T-helper 9 cell (primary cell): ENCODE results near the gene BDKRB1.

Source experiments
- DNase-seq: peaks from one replicate; pipeline ENCODE4 v3.0.0-alpha.2; 2020
- total RNA-seq, 2 donors: gene quantifications; one replicate each; lab custom pipeline; 2026; lab: John Stamatoyannopoulos, UW

The BDKRB1 gene
- total RNA-seq, result 0 reads per million in 2 donors

DNA sequence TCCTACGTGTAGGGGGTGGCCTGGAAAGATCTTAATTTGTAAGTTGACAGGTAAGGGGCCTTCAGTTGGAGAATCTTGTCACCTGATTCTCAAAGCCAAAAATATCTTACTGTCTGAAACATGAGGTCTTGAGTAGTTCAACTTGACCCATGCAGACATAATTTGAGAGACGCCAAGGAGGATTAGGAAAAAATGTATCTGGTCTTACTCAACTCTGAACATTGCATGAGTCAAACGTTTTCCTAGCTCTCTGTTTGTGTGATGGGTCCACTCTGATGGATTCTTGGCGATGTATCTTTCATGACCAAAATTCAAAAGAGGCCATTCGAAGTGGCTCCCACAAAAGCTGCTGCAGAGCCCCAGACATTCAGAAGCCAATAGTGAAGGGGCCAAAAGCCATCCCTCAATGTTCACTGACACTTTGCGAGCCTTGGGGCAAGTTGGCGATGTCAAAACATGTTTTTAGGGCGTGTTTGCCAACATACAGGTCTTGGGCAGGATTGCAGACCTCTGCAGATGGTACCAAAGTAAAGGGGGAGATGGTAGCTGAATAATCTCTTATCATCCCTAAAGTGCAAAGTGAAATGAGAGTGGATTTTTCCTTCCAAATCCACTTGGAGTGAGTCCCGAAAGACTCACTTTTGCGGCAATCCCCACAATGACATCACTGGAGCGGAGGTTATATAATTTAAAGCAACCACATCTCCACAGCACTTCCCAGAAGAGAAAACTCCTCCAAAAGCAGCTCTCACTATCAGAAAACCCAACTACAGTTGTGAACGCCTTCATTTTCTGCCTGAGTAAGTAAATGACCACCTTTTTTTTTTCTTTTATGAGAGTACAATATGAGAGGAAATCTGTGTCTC, at the start of gene BDKRB1:
TSS of gene BDKRB1 (plus strand) at position 710 of the 866 bp plus-strand sequence. CDS start 7,473 bp downstream, outside the sequence.
- DNase-seq, result no peak

DNA sequence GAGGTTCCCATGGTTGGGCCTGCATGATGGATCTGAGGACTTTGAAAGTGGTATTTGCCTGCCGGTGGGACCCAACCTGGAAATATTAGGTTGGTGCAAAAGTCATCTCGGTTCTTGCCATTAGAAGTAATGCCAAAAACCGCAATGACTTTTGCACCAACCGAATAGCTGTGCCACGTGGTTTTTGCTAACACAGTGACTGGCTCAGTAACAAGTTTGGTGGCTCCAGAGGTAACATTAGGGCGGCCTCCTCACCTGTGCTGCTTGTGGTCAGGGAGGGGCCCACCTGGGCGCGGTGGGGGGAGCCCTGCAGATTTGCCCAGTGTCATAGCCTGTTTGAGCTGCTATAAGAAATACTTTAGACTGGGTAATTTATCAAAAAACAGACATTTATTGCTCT, 49.5 kb upstream of the BDKRB1 start:
- no peak for DNase-seq

DNA sequence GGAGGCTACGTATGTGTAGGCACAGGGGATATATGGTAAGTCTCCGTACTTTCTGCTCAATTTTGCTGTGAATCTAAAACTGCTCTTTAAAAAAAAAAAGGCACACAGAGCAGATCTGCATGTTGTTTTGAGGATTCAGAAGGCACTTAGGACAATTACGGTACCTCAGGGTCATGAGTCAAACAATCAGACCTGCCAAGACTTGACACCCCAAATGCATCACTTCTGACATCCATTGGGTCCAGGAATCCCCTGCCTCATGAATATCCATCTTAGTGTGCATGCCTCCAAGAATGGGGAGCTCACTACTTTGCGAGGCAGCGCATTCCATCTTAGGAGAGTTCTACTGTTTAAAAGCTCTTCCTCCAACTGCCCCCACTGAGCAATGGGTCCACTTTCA, 48.3 kb upstream of the BDKRB1 start:
- no peak for DNase-seq

DNA sequence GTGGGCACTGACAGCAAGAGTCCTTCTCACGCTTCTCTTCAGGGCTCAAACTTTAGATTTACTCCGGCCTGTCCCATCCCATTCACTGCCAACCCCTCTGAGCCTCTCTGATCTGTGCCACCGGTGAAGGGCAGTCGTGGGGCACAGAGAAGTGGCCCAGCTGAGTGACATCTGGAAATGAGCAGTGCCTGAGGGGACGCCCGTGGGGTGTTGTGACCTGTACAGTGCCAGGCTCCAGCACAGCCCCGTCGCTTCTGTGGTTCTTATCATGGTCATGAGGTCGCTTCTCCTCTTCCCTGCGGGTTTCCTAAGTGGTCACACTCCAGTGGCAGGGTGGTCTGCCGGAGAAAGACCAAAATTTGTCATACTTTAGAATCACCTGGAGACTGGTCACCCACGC, 47.3 kb upstream of the BDKRB1 start:
- DNase-seq, result no peak

DNA sequence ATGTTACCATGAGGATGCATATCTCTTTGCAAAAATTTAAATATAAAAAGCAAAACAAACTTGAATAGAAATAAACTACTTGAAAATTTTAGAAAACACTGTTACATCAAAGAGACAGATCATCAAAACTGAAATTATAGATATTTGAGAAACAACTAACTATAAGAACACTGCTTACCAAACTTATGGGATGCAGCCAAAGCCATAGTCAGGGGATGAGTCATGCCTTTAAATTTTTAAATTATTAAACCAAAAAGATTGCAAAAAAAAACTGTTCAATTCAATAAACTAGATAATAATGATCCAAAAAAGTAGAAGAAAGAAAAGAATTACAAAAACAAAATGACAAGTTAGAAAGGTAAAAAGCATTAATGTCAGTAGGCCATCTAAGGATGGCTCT, 43.9 kb upstream of the BDKRB1 start:
- DNase-seq, result no peak

DNA sequence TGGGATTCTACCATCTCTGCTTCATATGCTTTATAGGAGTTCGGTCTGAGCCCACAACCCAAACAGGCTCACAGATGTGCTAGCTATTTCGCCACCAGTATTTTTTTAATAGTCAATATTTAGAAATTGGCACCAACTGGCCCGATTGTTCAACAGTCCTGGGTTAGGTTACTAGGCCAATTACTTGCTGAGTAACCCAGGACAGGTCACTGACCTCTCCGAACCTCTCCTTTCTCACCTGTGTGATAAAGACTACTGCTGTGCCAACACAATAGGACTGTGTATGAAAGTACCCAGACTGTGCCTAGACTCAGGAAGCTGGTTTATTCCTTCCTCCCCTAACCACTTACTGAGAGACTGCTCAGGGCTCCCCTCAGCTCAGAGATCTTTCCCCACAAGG, 43.1 kb upstream of the BDKRB1 start:
- DNase-seq, result no peak

DNA sequence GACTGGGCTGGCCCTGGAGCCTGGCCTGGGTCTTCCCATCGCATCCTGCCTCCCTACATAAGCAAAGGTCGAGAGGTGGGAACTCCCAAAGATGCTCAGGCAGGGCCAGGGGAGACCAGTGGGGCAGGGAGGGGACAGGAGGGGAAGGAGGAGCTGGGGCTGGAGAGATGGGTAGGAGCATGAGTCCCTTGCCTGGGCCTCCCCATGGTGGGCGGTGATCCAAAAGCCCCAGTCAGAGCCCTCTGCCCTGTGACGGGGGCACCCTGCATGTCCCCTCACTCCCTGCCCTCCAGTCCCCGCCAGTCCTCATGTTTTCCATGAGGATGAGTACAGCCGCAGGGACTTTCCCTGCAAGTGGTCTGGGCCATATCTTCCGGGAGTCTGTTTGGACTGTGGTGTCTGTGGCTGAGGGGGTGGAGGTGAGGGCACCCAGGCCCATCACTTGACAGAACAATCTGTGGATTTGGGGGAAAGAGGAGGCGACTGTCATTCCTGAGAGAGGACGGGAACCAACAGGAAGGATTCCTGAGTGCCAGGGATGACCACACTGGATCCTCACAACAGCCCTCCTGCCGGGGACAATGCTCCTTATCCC, 42.0 kb upstream of the BDKRB1 start:
- DNase-seq, result no peak

DNA sequence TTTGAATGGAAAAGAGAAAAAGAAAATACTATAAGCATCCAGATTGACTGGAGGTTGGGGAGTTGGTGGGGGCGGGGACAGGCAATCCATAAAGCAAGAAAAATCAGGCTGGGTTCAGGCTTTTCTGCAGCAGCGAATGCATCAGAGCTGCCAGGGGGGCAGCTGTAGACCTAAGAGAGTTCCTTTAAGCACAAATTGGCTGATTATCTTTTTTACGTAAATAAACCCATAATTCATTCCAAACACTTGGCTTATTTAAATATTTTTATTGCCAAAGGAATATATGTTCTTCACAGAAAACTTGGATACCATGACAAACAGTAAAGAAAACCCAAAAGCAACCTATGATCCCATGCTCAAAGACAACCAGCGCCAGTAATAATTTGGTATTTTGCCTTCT, 41.2 kb upstream of the BDKRB1 start:
- no peak for DNase-seq

DNA sequence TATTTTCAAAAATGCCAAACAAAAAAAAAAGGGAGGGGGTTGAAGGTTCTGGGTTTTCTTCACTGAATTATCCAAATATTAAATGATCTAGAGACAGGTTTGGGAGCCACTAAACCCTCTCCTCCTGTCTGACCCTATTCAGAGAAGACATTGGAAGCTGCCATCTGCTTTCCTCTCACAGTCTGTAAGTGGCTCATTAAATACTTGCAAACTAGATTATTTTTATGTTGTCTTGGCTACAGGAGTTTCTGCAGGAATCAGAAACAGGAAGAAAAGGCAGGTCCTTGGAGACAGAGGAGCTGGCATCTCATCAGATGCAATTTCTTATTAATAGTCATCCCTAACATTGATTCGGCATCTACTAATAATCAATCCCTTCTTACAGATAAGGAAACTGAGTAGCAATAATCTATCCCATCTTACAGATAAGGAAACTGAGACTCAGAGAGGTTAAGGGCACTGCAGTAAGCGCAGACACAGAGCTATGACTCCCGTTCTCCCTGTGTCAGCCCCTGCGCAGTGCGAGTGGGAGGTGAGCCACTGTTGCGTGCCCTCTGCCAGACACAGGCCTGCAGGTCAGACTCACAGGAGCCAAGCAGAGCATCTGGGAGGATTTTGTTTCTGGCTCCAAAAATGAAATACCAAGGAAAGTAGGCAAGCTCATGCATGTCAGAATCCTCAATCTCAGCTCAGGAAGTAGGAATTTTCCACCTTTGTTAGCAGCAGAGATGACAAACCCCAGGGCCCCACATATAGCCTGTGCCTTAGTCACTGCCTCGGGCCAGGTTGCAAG, 40.4 kb upstream of the BDKRB1 start:
- DNase-seq, result no peak

DNA sequence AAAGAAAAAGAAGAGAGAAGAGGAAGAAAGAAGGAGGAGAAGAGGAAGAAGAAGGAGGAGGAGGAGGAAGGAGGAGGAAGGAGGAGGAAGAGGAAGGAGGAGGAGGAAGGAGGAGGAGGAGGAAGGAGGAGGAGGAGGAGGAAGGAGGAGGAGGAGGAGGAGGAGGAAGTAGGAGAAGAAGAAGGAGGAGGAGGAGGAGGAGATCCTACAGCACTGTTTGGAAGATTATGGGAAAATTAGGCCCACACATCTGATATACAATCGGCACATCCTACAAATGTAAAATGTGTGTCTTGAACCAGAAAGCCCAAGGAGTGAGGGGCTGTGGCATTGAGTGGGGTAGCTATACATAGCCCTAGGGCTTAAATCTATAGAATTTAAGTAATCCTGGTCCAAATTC, 39.4 kb upstream of the BDKRB1 start:
- no peak for DNase-seq

DNA sequence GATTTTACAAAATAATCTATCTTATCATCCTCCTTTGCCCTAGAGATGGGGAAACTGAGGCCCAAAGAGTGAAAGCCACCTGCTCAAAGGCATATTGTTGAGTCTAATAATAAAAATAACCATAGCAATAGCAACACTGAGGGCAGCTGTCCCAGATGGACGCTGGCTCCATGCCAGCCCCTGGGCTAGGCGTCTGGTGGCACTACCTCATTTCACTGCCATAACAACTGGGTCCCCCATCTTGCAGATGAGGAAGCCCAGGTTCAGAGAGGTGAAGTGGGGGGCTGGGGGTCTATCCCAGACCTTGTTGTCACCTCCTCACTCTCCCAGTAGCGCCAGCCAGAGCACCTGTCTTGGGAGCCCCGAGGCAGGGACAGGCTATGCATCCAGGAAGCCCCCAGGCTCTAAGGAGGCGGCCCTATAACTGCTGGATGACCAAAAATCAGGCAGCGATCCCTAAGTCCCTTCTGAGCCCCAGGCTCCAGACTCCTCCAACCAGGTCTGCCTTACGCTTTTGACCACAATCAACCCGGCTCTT, 38.6 kb upstream of the BDKRB1 start:
- no peak for DNase-seq

DNA sequence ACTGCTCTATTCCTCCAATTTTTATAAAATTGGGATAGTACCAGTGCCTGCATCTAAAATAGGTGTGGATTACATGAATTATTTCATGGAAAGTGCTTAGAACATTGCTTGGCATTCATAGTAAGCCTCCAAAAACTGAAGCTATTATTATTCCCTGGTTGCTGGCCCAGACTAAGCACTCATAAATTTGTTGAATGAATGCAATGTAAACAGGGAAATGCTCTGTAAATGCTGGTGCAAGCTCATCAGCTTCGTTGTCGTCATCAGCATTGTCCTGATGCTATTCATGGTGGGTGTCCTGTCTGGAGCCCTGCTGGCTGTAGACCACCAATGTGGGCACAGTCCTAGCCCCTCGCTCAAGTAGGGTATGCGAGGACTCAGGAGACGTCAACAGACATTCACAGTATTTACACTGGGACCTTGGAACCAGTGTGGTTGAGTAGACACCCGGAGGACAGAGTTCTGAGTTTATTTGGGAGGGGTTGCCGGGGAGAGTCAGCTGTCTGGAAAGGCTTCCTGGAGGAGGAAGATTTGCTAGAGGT, 34.8 kb upstream of the BDKRB1 start:
- no peak for DNase-seq

DNA sequence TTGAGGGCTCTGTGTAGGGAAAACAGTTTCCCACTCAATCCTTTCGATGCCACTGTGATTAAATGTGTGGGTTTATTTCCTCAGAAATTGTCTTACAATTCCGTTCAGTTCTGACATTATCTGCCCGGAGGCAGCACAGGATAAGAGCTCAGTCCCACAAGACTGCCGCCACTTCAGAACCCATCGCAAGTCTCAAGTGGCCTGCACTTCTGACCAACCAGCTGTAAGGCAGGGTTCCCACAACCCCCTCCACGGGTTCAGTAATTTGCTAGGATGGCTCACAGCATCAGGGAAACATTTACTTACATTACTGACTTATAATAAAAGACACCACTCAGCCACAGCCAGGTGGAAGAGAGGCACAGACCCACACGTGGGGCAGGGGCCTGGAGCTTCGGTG, 34.2 kb upstream of the BDKRB1 start:
- DNase-seq, result no peak

DNA sequence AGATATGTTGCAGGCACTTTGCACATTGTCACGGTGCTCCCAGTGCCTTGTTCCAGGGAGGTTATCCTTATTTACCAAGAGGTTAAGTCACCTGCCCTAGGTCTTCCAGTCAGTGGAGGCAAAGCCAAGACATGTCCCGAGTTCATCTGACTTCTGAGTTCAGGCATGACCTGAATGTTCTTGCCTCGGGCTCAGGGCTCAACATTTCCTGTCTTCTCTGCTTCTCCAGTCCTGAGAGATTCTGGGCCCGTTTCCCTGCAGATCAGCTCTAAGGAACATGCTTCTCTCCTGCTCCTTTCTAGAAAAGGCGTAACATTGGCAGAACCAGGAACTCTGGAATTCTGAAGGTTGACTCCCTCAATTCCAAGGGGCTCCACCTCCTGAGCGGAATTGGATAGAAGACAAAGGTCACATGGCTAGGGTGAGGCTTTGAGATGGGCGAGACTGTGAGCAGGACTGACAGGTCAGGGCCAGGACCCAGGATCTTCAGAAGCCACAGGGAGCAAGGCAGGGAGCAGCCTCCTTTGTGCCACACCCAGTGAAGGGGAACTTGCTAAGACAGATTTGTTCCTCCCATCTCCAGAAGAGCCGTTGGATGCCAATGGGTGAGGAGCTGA, 31.4 kb upstream of the BDKRB1 start:
- no peak for DNase-seq

DNA sequence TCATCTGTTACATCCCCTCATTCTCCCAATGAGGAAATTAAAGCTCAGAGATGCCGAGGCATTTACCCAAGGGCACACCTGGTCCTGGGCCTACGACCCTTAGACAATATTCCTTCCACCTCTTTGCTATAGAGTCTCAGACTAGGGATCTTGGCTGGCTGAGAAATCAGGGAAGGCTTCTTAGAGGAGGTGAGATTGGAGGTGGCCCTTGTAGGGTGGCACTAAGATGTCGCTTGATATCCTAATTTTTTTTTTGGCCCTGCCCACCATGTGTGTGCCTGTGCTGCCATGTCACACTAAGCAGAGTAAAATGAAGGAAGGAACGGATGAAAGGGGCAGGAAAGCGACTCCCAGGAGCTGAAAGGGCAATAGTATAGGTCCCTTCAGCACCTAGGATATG, 30.8 kb upstream of the BDKRB1 start:
- no peak for DNase-seq

DNA sequence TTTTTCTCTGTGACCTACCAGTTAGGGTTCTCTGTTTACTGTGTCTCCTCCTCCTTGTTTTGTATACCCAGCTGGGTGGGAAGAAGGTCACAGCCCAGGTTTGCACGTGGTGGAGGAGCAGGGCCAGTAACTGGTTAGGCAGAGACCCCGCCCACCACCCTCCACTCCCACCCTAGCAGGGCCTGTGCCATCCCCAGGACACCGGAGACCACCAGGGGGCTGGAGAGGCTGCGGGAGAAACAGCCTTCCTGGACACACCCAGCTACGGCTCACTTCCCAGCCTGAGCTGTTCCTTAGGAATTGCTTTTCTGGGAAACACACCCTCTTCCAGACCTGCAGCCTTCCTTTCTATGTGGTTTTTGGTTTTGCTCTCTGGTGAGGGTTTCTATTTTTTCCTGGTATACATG, 30.3 kb upstream of the BDKRB1 start:
- DNase-seq, result no peak

DNA sequence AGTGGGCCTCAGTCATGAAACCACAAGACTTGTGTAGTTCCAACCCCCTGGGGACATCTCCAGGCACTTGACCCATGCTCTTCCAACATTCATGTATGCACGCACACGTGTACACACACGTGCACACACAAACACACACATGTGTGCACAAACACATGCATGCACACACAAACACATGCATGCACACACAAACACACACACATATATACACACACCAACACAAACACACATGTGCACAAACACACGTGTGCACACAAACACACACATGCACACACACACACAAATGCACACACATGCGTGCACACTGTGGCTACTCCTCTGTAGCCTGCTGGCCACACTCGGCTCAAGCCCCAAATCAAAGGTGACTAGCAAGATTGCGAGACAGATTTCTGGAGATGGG, 28.6 kb upstream of the BDKRB1 start:
- DNase-seq, result no peak

DNA sequence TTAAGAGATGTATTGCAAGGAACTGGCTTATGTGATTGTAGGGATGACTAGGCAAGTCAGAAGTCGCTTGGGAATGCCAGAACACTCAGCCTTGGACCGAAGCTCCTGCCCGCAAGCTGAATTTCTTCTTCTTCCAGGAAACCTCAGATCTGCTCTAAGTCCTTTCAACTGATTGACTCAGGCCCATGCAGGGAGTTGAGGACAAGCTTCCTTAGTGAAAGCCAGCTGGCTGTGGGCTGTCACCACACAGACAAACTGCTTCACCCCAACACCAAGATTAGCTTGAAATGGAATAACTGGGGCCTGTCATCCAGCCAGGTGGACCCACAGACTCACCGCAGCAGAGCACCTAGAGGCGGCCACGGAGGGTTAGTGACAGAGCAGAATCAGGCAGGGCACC, 26.7 kb upstream of the BDKRB1 start:
- DNase-seq, result no peak

DNA sequence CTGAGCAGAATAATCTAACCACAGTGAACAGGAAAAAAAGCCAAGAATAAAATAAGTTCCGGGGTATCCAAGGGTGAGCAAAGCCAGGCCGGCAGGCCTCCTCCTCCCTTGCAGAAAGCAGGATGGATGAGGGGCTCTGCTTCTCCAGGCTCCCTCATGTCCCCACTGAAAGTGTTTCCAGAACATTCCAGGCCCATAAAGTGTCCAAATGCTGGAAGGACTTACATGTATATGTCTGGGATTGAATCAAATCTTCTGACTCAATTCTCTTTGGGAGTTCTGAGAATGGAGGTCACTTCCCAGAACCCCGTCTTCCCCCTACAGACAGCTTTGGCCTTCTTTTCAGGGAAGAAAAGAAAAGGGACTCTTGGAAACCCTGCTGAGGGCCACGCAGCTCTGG, 25.0 kb upstream of the BDKRB1 start:
- no peak for DNase-seq

DNA sequence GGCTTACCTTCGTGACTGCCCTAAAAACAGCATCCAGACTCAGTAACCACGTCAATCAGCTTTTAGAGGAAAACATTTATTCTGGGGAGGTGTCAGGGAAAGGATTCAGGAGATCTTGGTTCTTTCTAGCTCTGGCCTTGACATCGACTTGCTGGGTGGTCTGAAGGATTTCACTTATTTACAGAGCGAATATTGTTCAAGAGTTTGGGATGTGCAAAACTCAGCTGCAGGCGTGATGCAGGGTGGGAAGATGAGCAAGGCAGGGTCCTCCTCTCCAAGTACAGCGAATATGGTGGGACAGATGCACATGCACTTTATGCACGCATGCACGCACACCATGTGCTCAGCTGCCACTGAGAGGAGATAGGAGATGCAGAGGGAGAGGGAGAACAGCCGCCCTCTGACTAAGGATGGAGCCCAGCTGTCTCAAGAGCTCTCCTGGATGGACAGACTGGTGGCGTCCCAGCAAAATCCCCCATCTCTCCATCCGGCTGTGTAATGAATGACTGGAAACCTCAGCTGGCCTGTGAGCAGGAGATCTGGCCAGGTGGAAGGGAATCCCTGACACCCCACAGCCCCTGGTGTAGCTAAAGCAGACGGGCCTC, 24.4 kb upstream of the BDKRB1 start:
- DNase-seq, result no peak

DNA sequence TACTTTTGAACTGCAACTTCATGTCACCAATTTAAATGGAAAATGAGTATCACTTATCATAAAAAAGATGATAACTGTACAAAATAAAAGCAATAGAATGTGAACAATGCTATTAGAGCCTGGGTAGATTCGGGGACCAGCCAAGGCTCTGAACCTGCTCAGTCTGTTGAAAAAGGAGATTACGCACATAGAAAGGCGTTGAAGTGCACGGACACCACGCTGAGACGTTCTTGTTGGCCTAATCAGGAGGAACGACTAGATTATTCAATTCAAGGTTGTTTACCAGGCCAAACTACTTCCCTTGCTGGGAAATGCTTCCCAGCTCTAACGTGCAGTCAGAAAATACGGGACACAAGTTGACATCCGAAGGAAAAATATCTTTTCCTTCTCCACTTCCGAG, 23.5 kb upstream of the BDKRB1 start:
- DNase-seq, result no peak

DNA sequence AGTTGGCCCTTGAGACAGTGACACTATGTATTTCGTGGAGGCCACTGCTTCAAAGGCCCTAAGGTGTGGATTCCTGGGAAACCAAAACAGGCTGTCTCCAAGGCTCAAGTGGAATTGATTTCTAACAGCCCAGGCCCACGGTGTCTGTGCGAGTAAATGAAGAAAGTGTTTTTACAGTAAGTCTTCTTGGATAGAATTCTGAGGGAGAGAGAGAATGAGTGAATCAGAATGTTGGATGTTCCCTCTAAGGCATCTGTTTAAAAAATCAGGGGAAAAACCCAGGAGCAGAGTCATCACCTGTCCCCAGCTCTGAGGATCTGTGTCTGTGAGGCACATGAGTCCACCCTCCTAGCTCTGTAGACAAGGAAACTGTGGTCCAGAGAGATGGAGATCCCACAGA, 22.3 kb upstream of the BDKRB1 start:
- DNase-seq, result no peak
